ENCODE data around the gene RIPPLY1. TPM values are rescaled to one million over a fixed set of nuclear protein-coding genes. Genes with fewer than 3 reads are reported as not detected.

RIPPLY1 gene
- total and polyA plus RNA-seq, 2 donors from 2014 or later: 0.50 to 6.9 TPM

DNA sequence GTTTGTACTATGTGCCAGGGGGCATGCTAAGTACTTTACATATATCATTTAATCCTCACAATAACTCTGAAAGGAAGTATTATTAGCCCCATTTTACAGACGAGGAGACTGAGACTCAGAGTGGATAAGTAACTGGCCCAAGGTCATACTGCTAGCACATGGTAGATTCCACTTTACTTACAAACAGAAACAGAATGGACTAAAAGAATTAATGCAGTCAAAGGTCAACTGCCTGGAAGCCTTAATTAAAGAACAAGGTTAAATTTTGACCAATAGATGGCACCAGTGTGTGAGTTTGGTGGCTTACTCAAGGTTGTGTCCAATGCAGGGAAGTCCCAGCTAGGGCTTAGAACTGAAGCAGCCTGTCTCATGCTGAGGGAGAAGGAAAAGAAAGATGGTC, 4.7 kb downstream of the RIPPLY1 start:
- Histone ChIP-seq H3K27ac (ENCODE audit: low read depth in 2 of 2, low read length in 2 of 2) (no peak overlapping the region), H3K4me1 (ENCODE audit: control insufficient read depth in 2 of 3, insufficient read depth in 2 of 3, low read depth in 1 of 3, low read length in 3 of 3) (peaks cover 0 to 2% (median 0%) of the 10 kb centered on the region in 3 donors), H3K27me3 (ENCODE audit: control insufficient read depth, insufficient read depth, low read length) (peaks cover 2% of the 10 kb centered on the region), H3K9ac (ENCODE audit: low read length in 3 of 3) (no peak overlapping the region), H3K36me3 (ENCODE audit: control insufficient read depth in 2 of 3, insufficient read depth in 3 of 3, low read length in 3 of 3) (no peaks in the 10 kb centered on the region), H3K9me3 (ENCODE audit: control insufficient read depth in 2 of 3, insufficient read depth in 1 of 3, low read length in 3 of 3) (no peaks in the 10 kb centered on the region), H3K4me3 (ENCODE audit: low read length in 3 of 3) (no peak overlapping the region)
- TF ChIP-seq, protein P1, sequence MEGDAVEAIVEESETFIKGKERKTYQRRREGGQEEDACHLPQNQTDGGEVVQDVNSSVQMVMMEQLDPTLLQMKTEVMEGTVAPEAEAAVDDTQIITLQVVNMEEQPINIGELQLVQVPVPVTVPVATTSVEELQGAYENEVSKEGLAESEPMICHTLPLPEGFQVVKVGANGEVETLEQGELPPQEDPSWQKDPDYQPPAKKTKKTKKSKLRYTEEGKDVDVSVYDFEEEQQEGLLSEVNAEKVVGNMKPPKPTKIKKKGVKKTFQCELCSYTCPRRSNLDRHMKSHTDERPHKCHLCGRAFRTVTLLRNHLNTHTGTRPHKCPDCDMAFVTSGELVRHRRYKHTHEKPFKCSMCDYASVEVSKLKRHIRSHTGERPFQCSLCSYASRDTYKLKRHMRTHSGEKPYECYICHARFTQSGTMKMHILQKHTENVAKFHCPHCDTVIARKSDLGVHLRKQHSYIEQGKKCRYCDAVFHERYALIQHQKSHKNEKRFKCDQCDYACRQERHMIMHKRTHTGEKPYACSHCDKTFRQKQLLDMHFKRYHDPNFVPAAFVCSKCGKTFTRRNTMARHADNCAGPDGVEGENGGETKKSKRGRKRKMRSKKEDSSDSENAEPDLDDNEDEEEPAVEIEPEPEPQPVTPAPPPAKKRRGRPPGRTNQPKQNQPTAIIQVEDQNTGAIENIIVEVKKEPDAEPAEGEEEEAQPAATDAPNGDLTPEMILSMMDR (IDR thresholded peaks at IDR 0.05; ENCODE audit: borderline replicate concordance, extremely low read depth, insufficient read depth): peak; percentile 27
- no peak for FAIRE-seq
- peak in 2 of 5 donors; percentile 56 to 65 for DNase-seq
- intact Hi-C loops (cut with DNase I): no loop called here

DNA sequence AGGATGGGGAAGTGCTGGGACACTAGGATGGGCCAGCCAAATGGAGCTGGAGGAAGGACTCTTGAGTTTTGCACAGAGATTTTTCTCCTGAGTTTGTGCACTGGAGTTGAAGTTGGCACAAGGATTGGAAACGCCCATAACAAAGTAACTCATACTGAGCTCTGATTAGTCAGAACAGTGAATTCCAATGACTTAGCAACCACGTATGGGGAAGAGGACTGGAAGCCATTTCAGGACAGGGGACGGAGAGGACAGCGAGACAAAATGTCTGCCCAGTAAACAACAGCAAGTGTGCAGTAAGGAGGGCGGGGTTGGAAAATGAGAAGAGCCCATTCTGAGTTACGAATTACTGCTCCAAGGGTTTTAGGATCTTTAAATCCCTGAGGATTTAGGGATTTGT, 5.9 kb downstream of the RIPPLY1 start:
- no peak for FAIRE-seq
- Histone ChIP-seq H3K27ac (ENCODE audit: low read depth in 2 of 2, low read length in 2 of 2) (no peak overlapping the region), H3K27me3 (ENCODE audit: control insufficient read depth, insufficient read depth, low read length) (peaks cover 4% of the 10 kb centered on the region), H3K36me3 (ENCODE audit: control insufficient read depth in 2 of 3, insufficient read depth in 3 of 3, low read length in 3 of 3) (no peaks in the 10 kb centered on the region), H3K4me1 (ENCODE audit: control insufficient read depth in 2 of 3, insufficient read depth in 2 of 3, low read depth in 1 of 3, low read length in 3 of 3) (peaks cover 0 to 2% (median 0%) of the 10 kb centered on the region in 3 donors), H3K9ac (ENCODE audit: low read length in 3 of 3) (no peak overlapping the region), H3K4me3 (ENCODE audit: low read length in 3 of 3) (no peak overlapping the region), H3K9me3 (ENCODE audit: control insufficient read depth in 2 of 3, insufficient read depth in 1 of 3, low read length in 3 of 3) (no peaks in the 10 kb centered on the region)
- TF ChIP-seq, protein P1 (IDR thresholded peaks at IDR 0.05; ENCODE audit: borderline replicate concordance, extremely low read depth, insufficient read depth): no peak
- DNase-seq: no peak
- intact Hi-C loops (cut with DNase I): no loop called here

DNA sequence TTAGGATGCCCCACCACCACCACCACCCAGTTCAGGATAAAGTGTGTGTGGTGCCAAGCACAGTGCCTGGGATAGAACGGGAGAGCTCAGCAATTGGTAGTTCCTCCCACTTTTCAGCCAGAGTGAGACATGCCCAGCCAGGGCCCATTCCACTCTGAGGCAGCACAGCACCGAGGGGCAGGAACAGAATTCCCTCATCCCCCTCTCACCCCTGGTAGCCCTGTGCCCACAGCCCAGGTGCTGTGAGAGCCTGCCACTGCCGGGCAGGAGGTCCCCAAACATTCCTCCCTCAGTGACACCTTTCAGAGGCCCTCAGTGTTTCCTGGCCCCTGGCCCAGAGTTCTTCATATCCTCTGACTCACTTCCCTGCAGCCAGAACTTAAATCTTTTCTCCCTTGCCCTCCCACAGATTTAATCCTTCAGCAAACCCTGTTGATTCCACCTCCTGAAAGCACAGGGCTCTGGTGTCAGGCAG, 8.1 kb downstream of the RIPPLY1 start:
- no peaks in the 10 kb centered on the region for H3K9me3 ChIP-seq (ENCODE audit: control insufficient read depth in 2 of 3, insufficient read depth in 1 of 3, low read length in 3 of 3)
- H3K9ac ChIP-seq (ENCODE audit: low read length in 3 of 3): no peak overlapping the region
- TF ChIP-seq, protein P1 (IDR thresholded peaks at IDR 0.05; ENCODE audit: borderline replicate concordance, extremely low read depth, insufficient read depth): no peak
- FAIRE-seq (no peak), DNase-seq (no peak)
- no peak overlapping the region for H3K4me3 ChIP-seq (ENCODE audit: low read length in 3 of 3)
- H3K4me1 ChIP-seq (ENCODE audit: control insufficient read depth in 2 of 3, insufficient read depth in 2 of 3, low read depth in 1 of 3, low read length in 3 of 3): no peaks in the 10 kb centered on the region
- peaks cover 4% of the 10 kb centered on the region for H3K27me3 ChIP-seq (ENCODE audit: control insufficient read depth, insufficient read depth, low read length)
- no peaks in the 10 kb centered on the region for H3K36me3 ChIP-seq (ENCODE audit: control insufficient read depth in 2 of 3, insufficient read depth in 3 of 3, low read length in 3 of 3)
- H3K27ac ChIP-seq (ENCODE audit: low read depth in 2 of 2, low read length in 2 of 2): no peak overlapping the region
- intact Hi-C loops (cut with DNase I): no loop called here

DNA sequence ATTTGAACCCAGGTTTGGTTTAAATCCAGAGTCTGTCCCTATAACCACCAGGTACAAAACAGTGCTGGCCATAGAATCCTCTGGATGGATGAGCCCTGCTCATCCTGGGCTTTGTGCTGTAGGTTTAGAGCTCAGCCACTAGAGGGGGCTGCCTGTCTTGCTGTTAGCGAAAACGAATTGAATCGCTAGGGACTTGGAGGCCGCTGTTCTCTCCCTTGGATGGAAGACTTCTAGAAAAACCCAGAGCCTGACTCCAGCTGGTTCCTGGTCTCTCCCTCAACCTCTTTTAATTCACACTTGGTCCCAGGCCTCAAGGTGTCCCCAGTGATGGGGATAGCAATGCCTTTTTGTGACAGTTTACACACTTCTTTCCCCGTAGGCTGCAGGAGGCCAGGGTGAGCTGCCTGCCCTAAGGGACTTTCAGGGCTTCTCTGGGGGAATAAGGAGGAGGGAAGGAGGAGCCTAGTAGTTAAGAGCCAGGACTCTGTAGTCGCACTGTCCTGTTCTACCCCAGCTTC, 8.7 kb downstream of the RIPPLY1 start:
- Histone ChIP-seq H3K9me3 (ENCODE audit: control insufficient read depth in 2 of 3, insufficient read depth in 1 of 3, low read length in 3 of 3) (no peaks in the 10 kb centered on the region), H3K27me3 (ENCODE audit: control insufficient read depth, insufficient read depth, low read length) (peaks cover 4% of the 10 kb centered on the region), H3K9ac (ENCODE audit: low read length in 3 of 3) (no peak overlapping the region), H3K27ac (ENCODE audit: low read depth in 2 of 2, low read length in 2 of 2) (no peak overlapping the region), H3K4me3 (ENCODE audit: low read length in 3 of 3) (no peak overlapping the region), H3K4me1 (ENCODE audit: control insufficient read depth in 2 of 3, insufficient read depth in 2 of 3, low read depth in 1 of 3, low read length in 3 of 3) (no peaks in the 10 kb centered on the region), H3K36me3 (ENCODE audit: control insufficient read depth in 2 of 3, insufficient read depth in 3 of 3, low read length in 3 of 3) (no peaks in the 10 kb centered on the region)
- peak in 4 of 5 donors; percentile 56 to 74 (median 68) for DNase-seq
- intact Hi-C loops (cut with DNase I): no loop called here
- peak; percentile 83 for FAIRE-seq
- TF ChIP-seq, protein P1 (IDR thresholded peaks at IDR 0.05; ENCODE audit: borderline replicate concordance, extremely low read depth, insufficient read depth): peak; percentile 65
